Caco-2 (cell line): Measurements from ENCODE around the gene INTS6L. TPM values are rescaled to one million over a fixed set of nuclear protein-coding genes. Genes with fewer than 3 reads are reported as not detected.

Experiments used
- BruUV-seq: library from RNA; stranded (reverse); fragments of 400-500 nt; replicated peaks from 2 replicates; lab custom pipeline; 2021; lab: Mats Ljungman, UMichigan
- CTCF ChIA-PET: fragments of 300-600 bp; sonication (Branson Sonifier 250); formaldehyde crosslinking; loops from one replicate; lab custom pipeline; 2022; ENCODE audit warnings: antibody characterized with exemption; lab: Charles Lee
- POLR2A ChIA-PET: fragments of 300-600 bp; sonication (Branson Sonifier 250); formaldehyde crosslinking; loops from one replicate; lab custom pipeline; 2022; ENCODE audit warnings: antibody characterized with exemption; lab: Charles Lee
- DNase-seq, 2 experiments: peaks; one replicate each; pipeline versions ENCODE4 v3.0.0 to v3.0.0-alpha.2; 2020 to 2022
- H3K27me3 ChIP-seq: replicated peaks from 2 replicates; pipeline ENCODE4 v1.6.0; 2011; ENCODE audit warnings: low read length; ENCODE audit not compliant: control insufficient read depth, insufficient read depth
- H3K36me3 ChIP-seq: 2 replicates; pipeline ENCODE4 v1.5.1; 2011; ENCODE audit warnings: low read length; ENCODE audit not compliant: control insufficient read depth, insufficient read depth
- H3K4me1 ChIP-seq: fragments of 250-450 bp; sonication (Bioruptor Pico); 2 replicates; pipeline ENCODE4 v1.5.1; 2020; ENCODE audit warnings: mild to moderate bottlenecking
- H3K4me3 ChIP-seq: 2 replicates; pipeline ENCODE4 v1.5.1; 2011; ENCODE audit warnings: low read depth, mild to moderate bottlenecking, control low read depth, low read length
- H3K9me3 ChIP-seq: fragments of 250-450 bp; sonication (Bioruptor Pico); 2 replicates; pipeline ENCODE4 v1.5.1; 2020; ENCODE audit warnings: mild to moderate bottlenecking, moderate library complexity
- H3K27ac Mint-ChIP-seq: one replicate; pipeline ENCODE4 v1.8.0; 2022; ENCODE audit warnings: mixed read lengths; ENCODE audit not compliant: unreplicated experiment
- H3K27me3 Mint-ChIP-seq: one replicate; pipeline ENCODE4 v1.8.0; 2022; ENCODE audit warnings: mixed read lengths; ENCODE audit not compliant: insufficient read depth, unreplicated experiment
- H3K36me3 Mint-ChIP-seq: one replicate; pipeline ENCODE4 v1.8.0; 2022; ENCODE audit warnings: mild to moderate bottlenecking, mixed read lengths; ENCODE audit not compliant: insufficient read depth, unreplicated experiment
- H3K4me1 Mint-ChIP-seq: one replicate; pipeline ENCODE4 v1.8.0; 2022; ENCODE audit warnings: low read depth, mixed read lengths; ENCODE audit not compliant: unreplicated experiment
- H3K4me3 Mint-ChIP-seq: one replicate; pipeline ENCODE4 v1.8.0; 2022; ENCODE audit warnings: mild to moderate bottlenecking, moderate library complexity, mixed read lengths; ENCODE audit not compliant: unreplicated experiment
- H3K9me3 Mint-ChIP-seq: one replicate; pipeline ENCODE4 v1.8.0; 2022; ENCODE audit warnings: mixed read lengths; ENCODE audit not compliant: unreplicated experiment
- intact Hi-C: fragments of 100-400 bp; cut with micrococcal nuclease; formaldehyde crosslinking; loops from one replicate; pipeline ENCODE4 v1.10.0; 2022; ENCODE audit not compliant: unreplicated experiment
- total RNA-seq: library from RNA; stranded (reverse); gene quantifications from 2 replicates; pipeline ENCODE4 v1.2.3, GENCODE V29; 2022
- TF ChIP-seq, protein P1 (sequence below), 2 experiments: fragments of 200-600 bp in 1 of 2; IDR thresholded peaks; 1 replicate in 1 of 2; 2 replicates in 1 of 2; pipeline versions ENCODE4 v1.5.1 to v1.8.0; 2011 to 2022; ENCODE audit warnings: antibody characterized with exemption in 1 of 2, control low read depth in 1 of 2, inconsistent platforms in 1 of 2, low read depth in 1 of 2, low read length in 1 of 2, mild to moderate bottlenecking in 1 of 2, moderate library complexity in 1 of 2; ENCODE audit not compliant: insufficient read depth in 1 of 2, severe bottlenecking in 1 of 2, unreplicated experiment in 1 of 2

The INTS6L gene
- total RNA-seq, 1 experiment from 2014 or later = 0.61 TPM

GRCh38 chrX:135484641-135485289, 35.7 kb upstream of the INTS6L start:
- H3K27me3 Mint-ChIP-seq = peaks cover 7% of the 10 kb centered on the region
- no peaks in the 10 kb centered on the region for H3K4me1 Mint-ChIP-seq
- CTCF ChIA-PET = no interaction called here
- Histone ChIP-seq H3K4me1 (no peaks in the 10 kb centered on the region), H3K27me3 (no peaks in the 10 kb centered on the region), H3K4me3 (no peak overlapping the region), H3K36me3 (no peaks in the 10 kb centered on the region), H3K9me3 (no peaks in the 10 kb centered on the region)
- no peak overlapping the region for H3K27ac Mint-ChIP-seq
- BruUV-seq = no TSS peak
- H3K4me3 Mint-ChIP-seq = no peak overlapping the region
- intact Hi-C loops = loop anchor here (1.0 kb wide), 2 partner anchors 112 to 142 kb away; no protein-coding TSS in a partner anchor
- H3K36me3 Mint-ChIP-seq = no peaks in the 10 kb centered on the region
- TF ChIP-seq, protein P1, sequence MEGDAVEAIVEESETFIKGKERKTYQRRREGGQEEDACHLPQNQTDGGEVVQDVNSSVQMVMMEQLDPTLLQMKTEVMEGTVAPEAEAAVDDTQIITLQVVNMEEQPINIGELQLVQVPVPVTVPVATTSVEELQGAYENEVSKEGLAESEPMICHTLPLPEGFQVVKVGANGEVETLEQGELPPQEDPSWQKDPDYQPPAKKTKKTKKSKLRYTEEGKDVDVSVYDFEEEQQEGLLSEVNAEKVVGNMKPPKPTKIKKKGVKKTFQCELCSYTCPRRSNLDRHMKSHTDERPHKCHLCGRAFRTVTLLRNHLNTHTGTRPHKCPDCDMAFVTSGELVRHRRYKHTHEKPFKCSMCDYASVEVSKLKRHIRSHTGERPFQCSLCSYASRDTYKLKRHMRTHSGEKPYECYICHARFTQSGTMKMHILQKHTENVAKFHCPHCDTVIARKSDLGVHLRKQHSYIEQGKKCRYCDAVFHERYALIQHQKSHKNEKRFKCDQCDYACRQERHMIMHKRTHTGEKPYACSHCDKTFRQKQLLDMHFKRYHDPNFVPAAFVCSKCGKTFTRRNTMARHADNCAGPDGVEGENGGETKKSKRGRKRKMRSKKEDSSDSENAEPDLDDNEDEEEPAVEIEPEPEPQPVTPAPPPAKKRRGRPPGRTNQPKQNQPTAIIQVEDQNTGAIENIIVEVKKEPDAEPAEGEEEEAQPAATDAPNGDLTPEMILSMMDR (IDR thresholded peaks at IDR 0.05; ENCODE audit: insufficient read depth in 1 of 2, low read depth in 1 of 2, low read length in 1 of 2, severe bottlenecking in 1 of 2, unreplicated experiment in 1 of 2) = peak; percentile 29 to 46
- POLR2A ChIA-PET = no interaction called here
- H3K9me3 Mint-ChIP-seq = no peaks in the 10 kb centered on the region
- peak in 1 of 2 experiments; percentile 18 for DNase-seq

- Mint-ChIP-seq H3K9me3 (no peaks in the 10 kb centered on the region), H3K27me3 (peaks cover 4% of the 10 kb centered on the region), H3K36me3 (no peaks in the 10 kb centered on the region), H3K4me1 (no peaks in the 10 kb centered on the region), H3K27ac (no peak overlapping the region), H3K4me3 (no peak overlapping the region)
- CTCF ChIA-PET = no interaction called here
- POLR2A ChIA-PET = no interaction called here
- H3K4me3 ChIP-seq = no peak overlapping the region
- intact Hi-C loops = no loop called here
- no peaks in the 10 kb centered on the region for H3K36me3 ChIP-seq
- BruUV-seq = no TSS peak
- DNase-seq = no peak
- no peaks in the 10 kb centered on the region for H3K4me1 ChIP-seq
- TF ChIP-seq, protein P1 (IDR thresholded peaks at IDR 0.05; ENCODE audit: insufficient read depth in 1 of 2, low read depth in 1 of 2, low read length in 1 of 2, severe bottlenecking in 1 of 2, unreplicated experiment in 1 of 2) = no peak
- H3K27me3 ChIP-seq = no peaks in the 10 kb centered on the region
- H3K9me3 ChIP-seq = no peaks in the 10 kb centered on the region
Observed at GRCh38 chrX:135489542-135489941, 30.9 kb upstream of the INTS6L start.

- Histone ChIP-seq H3K4me1 (no peaks in the 10 kb centered on the region), H3K4me3 (no peak overlapping the region), H3K36me3 (no peaks in the 10 kb centered on the region), H3K9me3 (no peaks in the 10 kb centered on the region), H3K27me3 (no peaks in the 10 kb centered on the region)
- TF ChIP-seq, protein P1 (IDR thresholded peaks at IDR 0.05; ENCODE audit: insufficient read depth in 1 of 2, low read depth in 1 of 2, low read length in 1 of 2, severe bottlenecking in 1 of 2, unreplicated experiment in 1 of 2) = no peak
- H3K4me3 Mint-ChIP-seq = no peak overlapping the region
- H3K9me3 Mint-ChIP-seq = no peaks in the 10 kb centered on the region
- no peaks in the 10 kb centered on the region for H3K4me1 Mint-ChIP-seq
- H3K36me3 Mint-ChIP-seq = no peaks in the 10 kb centered on the region
- ChIA-PET POLR2A (no interaction called here), CTCF (no interaction called here)
- no peak overlapping the region for H3K27ac Mint-ChIP-seq
- H3K27me3 Mint-ChIP-seq = peaks cover 4% of the 10 kb centered on the region
- no peak for DNase-seq
- no TSS peak for BruUV-seq
- intact Hi-C loops = no loop called here
Observed at GRCh38 chrX:135490979-135491514, 29.4 kb upstream of the INTS6L start.
